T-helper 22 cell (primary cell): Measurements from ENCODE around the gene PLXNB2.

Source experiments
- DNase-seq: peaks from one replicate; pipeline ENCODE4 v3.0.0-alpha.2; 2020; ENCODE audit warnings: low read depth

PLXNB2 gene

DNA sequence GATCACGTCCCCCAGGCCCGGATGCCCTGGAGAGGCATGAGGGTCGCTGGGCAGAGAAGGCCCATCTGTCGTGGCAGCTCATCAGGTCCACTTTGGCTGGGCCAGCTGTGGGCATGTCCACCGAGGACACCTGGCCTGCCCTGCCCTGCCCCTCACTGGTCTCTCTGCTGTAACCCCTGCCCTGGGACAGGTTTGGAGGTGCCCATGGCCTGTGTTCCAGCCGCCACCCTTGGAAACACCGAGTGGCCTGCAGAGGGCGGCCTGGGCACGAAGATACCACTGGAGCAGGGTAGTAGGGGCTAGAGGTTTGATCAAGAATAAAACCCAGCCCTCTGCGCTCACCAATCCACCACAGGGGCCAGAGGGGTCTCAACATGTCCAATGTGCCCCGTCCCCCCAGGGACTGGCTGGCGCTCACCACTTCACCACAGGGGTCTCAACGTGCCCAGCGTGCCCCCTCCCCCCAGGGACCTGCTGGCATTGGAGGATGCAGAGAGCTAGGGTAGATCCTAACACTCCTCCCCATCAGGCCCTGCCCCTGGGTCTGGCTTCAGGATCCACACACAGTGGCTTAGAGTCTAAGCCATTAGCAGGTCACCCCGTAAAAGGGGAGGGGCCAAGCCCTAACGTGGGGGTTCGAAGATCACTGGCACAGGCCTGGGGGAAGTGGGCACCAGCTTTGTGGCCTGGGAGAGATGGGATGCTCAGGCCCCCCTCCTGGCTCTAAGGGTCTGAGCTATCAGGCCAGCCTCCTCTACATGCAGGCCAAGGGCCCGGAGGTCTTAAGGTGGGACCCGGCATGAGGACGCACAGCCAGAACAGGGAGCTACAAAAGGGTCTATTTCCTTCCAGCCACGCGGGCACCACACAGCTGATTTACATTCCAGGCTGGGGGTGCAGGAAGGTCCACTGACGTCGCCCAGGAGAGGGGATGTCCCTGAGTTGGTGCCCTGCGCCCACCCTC is 55.1 kb downstream of the PLXNB2 start:
- DNase-seq = peak; percentile 35

DNA sequence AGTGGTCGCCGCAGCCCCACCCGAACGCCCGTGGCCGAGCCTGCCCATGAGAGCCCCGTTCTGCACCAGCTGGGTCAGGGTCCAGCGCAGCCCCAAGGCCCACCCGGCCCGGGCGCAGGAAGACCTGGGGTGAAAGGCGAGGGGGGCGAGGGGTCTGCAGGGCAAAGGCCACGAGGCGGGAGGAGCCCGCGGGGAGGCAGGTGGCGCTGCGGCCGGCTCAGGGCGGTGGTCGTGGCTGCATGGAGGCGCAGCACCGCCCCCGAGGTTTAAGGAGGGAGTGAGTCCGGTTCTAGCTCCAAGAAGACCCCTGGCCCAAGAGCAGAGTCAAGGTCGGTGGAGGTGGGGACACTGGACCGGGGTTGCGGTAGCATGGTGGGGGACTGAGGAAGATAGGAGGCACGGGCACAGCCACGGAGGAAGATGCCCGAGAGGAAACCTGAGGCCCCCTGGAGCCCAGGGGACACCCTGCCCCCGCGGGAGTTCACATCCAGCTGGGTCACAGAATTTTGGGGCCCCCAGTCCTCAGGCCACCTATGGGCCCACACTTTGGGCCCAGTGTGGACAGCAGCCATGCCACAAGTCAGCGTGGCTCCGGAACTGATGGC is 55.9 kb downstream of the PLXNB2 start:
- no peak for DNase-seq

DNA sequence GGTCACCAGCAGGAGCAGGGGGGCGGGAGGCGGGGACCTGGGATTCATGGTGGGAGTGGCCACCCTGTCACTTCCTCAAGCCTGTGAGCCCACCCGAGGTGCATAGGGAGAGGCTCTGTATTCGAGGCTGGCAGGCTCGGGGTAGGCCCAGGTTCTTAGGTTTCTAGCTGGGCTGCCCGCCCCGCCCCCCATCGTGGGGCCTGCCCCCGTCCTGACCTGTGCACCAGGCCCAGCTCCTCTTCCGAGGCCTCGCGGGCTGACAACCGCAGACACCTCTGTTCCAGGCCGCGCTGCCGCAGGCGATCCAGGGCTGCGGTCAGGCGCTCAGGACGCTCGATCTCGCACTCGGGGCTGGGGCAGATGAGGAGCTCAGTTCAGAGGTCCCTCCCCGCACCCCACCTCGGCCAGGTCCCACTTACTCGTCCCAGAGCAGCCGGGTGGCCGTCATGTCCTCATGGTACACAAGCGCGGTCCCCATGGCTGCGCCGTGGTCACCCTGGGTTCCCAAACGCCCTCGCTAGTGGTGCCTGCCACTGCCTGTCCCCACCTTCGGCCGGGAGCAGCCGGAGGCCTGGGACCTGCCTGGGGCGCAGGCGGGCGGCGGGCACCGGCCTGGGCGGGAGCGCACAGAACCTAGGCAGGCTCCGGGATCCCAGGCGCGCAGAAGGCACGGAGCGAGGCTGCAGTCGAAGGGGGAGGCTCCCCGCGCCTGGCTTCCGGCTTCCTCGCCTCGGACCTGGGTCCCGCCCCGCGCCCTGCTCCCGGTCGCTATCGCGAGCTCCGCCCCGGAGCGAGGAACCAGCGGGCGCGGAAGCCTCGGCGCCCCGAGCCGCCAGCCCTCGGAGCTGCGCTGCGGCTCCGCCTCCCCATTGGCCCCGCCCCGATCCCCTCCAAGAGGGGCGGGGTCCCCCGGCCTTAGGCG is 56.6 kb downstream of the PLXNB2 start, which contains the start of gene HDAC10:
HDAC10 (minus strand) TSS at position 711 of the 922 bp plus-strand sequence; CDS start at position 478, 233 bp downstream.
- DNase-seq = peak; percentile 67

DNA sequence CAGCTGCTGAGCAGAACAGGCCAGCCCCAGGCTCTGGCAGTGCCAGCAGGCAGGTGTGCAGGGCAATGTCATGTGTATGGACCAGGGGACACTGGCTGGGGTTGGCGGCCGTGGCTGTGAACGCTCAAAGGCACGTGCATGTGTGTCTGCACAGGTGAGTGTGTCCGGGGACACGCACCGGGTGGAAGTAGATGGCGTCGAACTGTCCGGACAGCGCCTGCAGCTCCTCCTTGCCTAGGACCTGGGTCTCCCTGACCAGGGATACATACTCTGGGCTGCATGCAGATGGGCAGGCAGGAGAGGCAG is 57.2 kb downstream of the PLXNB2 start:
- DNase-seq = no peak

GRCh38 chr22:50249341-50250248 is 57.9 kb downstream of the PLXNB2 start:
- DNase-seq = no peak

DNA sequence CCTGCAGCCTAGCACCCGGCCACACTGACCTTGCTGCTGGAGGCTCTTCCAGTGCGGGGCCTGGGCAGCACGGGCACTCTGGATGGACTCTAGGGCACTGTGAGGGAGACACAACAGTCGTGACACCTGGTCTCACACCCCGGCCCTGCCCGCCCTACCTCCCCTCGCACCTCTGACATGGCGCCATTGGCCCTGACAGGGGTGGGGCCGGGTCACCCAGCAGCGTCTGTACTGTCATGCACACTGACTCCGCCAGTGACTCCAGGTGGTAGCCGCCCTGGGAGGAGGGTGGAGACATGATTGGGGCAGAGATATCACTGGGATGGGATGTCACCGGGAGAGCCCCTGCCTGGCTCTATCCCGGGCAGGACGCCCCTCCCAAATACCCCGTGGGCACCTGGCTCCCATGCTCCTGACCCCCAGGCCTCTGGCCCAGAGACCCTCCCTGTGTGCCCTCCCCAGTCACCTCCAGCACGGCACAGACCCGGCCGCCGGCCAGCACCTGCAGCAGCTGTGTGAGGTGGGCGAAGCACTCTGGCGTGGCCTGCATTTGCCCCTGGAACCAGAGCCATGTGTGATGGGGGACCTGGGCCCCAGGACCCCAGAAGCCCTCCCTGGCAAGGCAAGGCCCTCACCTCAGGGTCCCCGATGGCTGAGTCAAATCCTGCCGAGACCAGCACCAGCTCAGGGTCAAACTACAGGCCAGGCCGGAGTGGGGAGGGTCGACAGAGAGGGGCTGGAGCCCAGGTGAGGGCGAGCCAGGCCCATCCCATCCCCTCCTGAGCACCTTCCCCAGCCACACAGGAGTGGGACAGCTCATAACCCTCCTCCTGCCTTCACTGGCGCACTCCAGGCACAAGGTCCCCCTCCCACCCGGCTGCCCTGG is 59.0 kb downstream of the PLXNB2 start:
- DNase-seq = no peak

- peak; percentile 52 for DNase-seq
Measured at GRCh38 chr22:50247748-50248147, 59.7 kb downstream of the PLXNB2 start.

- no peak for DNase-seq
Measured at GRCh38 chr22:50246242-50247175, 60.9 kb downstream of the PLXNB2 start.

GRCh38 chr22:50245214-50246072 is 62.0 kb downstream of the PLXNB2 start:
- no peak for DNase-seq

DNA sequence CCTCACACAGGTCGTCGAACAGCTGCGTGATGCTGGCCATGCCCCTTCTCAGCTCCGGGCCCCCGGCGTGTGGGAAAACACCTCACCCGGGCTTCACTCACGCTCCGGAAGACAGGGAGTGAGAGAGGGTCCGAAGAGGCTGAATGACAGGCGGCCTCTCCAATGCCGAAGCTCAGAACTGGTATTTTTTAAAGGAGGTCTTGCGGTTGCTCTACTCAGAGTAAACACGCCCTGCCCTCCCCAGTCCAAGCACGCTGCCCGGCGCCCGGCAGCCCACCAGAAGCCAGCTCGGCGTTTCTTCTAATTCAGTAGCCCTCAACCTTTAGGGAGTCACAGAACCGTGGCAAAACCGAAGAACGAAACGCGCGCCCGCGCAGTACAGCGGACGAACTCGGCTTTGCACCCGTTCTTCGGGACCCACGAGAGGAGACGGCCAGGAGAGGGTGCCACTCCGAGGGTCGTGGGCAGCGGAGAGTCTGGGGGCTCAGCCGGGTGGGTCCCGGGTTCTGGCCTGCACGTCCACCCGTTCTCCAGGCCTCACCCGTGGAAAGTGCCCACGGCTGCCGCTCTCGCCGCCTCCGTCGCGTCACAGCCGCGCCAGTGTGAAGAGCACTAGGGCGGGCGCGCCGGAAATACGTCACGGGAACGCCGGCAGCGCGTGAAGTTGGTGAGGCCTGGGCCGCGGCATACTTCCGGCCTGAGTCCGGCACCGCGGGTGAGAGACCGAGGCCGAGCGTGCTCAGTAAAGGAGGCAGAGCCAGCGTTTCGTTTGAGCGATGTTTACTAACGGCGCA is 62.8 kb downstream of the PLXNB2 start, which contains the start of gene TUBGCP6:
TUBGCP6 (minus strand) TSS at position 604 of the 794 bp plus-strand sequence; CDS start at position 40, 564 bp downstream.
- DNase-seq = peak; percentile 86

GRCh38 chr22:50243685-50244419 is 63.6 kb downstream of the PLXNB2 start:
- DNase-seq = no peak

DNA sequence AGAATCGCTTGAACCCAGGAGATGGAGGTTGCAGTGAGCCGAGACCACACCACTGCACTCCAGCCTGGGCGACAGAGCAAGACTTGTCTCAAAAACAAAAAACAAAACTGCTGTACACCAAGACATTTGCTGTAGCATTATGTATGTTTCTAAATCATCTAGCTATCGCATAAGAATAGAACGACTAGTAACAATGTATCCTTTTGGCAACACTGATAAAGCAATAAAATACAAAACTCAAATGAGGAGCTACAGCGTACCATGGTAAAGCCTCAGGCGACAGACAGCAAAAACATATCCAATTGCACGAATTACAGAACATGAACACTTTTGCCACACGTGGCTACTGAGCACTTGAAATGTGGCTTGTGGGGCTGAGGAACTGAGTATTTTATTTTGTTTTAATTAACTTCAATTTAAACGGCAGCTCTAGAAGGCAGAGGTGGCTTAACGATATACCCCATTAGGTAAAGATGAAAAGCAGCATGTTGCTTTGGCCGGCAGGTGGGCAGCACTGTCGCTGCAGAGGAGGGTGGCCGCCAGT is 65.0 kb downstream of the PLXNB2 start:
- DNase-seq = no peak

DNA sequence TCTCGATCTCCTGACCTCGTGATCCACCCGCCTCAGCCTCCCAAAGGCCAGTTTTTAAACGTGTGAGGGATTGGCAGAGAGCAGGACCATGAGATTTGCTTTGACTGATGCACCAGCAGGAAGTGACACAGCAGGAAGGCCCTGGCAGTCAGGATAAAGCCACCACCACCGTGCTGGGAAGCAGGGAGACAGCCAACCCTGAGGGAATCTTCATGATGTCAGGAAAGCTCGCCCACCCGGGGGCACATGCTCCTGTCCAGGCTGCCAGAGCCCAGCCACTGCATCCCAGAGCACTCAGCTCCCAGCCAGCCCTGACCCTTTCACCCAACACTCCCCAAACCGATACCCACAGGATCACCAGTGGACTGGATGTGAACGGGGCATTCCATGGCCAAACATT is 68.7 kb downstream of the PLXNB2 start:
- no peak for DNase-seq

GRCh38 chr22:50236731-50237409 is 70.6 kb downstream of the PLXNB2 start:
- DNase-seq = no peak

DNA sequence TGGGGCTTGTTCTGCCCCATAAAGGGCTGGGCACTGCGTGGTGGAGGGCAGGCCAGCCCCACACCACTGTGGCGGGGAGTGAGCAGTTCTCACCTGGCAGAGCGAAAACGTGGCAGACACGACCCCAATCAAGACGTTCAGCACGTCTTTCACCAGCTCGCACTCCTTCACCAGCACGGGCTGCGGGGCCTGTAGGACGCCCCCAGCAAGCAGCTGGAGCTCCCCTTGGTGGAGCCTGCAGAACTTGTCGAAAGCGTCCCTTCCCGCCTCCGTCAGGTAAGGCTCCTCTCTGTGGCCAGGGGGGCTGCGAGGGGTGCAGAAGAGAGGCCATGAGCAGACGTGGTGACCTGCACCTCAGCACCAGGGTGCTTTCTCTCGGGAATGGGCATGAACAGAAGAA is 74.2 kb downstream of the PLXNB2 start:
- no peak for DNase-seq
